ENCODE results near the gene RNF5.

The RNF5 gene

GRCh38 chr6:32214126-32214525 lies 35.9 kb downstream of the RNF5 start:
- Mint-ChIP-seq H3K27me3 (ENCODE audit: low read depth) (peaks cover 6% of the 10 kb centered on the region), H3K4me1 (ENCODE audit: low read depth) (peaks cover 2% of the 10 kb centered on the region), H3K9me3 (no peaks in the 10 kb centered on the region), H3K4me3 (no peak overlapping the region), H3K36me3 (ENCODE audit: low read depth) (no peaks in the 10 kb centered on the region), H3K27ac (no peak overlapping the region)

- H3K27ac Mint-ChIP-seq, result no peak overlapping the region
Measured at GRCh38 chr6:32215617-32216016, 37.4 kb downstream of the RNF5 start.

GRCh38 chr6:32216285-32216684 lies 38.1 kb downstream of the RNF5 start:
- Mint-ChIP-seq H3K36me3 (ENCODE audit: low read depth) (no peaks in the 10 kb centered on the region), H3K4me1 (ENCODE audit: low read depth) (peaks cover 2% of the 10 kb centered on the region), H3K9me3 (no peaks in the 10 kb centered on the region), H3K27ac (no peak overlapping the region), H3K27me3 (ENCODE audit: low read depth) (peaks cover 11% of the 10 kb centered on the region), H3K4me3 (no peak overlapping the region)

More at GRCh38 chr6:32215617-32216016, 37.4 kb downstream of the RNF5 start:
- H3K9me3 Mint-ChIP-seq, result no peaks in the 10 kb centered on the region
- no peaks in the 10 kb centered on the region for H3K36me3 Mint-ChIP-seq (ENCODE audit: low read depth)
- H3K4me3 Mint-ChIP-seq, result no peak overlapping the region
- peaks cover 11% of the 10 kb centered on the region for H3K27me3 Mint-ChIP-seq (ENCODE audit: low read depth)
- peaks cover 2% of the 10 kb centered on the region for H3K4me1 Mint-ChIP-seq (ENCODE audit: low read depth)

- H3K4me1 Mint-ChIP-seq (ENCODE audit: low read depth), result peaks cover 2% of the 10 kb centered on the region
- H3K4me3 Mint-ChIP-seq, result no peak overlapping the region
- H3K27me3 Mint-ChIP-seq (ENCODE audit: low read depth), result peaks cover 11% of the 10 kb centered on the region
- no peaks in the 10 kb centered on the region for H3K36me3 Mint-ChIP-seq (ENCODE audit: low read depth)
- H3K27ac Mint-ChIP-seq, result no peak overlapping the region
- H3K9me3 Mint-ChIP-seq, result no peaks in the 10 kb centered on the region
Measured at GRCh38 chr6:32216998-32217397, 38.8 kb downstream of the RNF5 start.

GRCh38 chr6:32218167-32218566 lies 40.0 kb downstream of the RNF5 start:
- Mint-ChIP-seq H3K36me3 (ENCODE audit: low read depth) (no peaks in the 10 kb centered on the region), H3K27ac (no peak overlapping the region), H3K4me3 (no peak overlapping the region), H3K4me1 (ENCODE audit: low read depth) (peaks cover 2% of the 10 kb centered on the region), H3K27me3 (ENCODE audit: low read depth) (peaks cover 11% of the 10 kb centered on the region), H3K9me3 (no peaks in the 10 kb centered on the region)

- Mint-ChIP-seq H3K9me3 (no peaks in the 10 kb centered on the region), H3K36me3 (ENCODE audit: low read depth) (no peaks in the 10 kb centered on the region), H3K4me3 (no peak overlapping the region), H3K27ac (no peak overlapping the region), H3K27me3 (ENCODE audit: low read depth) (peaks cover 11% of the 10 kb centered on the region), H3K4me1 (ENCODE audit: low read depth) (peaks cover 2% of the 10 kb centered on the region)
Measured at GRCh38 chr6:32220021-32220420, 41.8 kb downstream of the RNF5 start.

GRCh38 chr6:32222333-32223230 lies 44.4 kb downstream of the RNF5 start:
- H3K36me3 Mint-ChIP-seq (ENCODE audit: low read depth), result no peaks in the 10 kb centered on the region
- no peak overlapping the region for H3K27ac Mint-ChIP-seq
- peaks cover 8% of the 10 kb centered on the region for H3K27me3 Mint-ChIP-seq (ENCODE audit: low read depth)
- H3K4me3 Mint-ChIP-seq, result no peak overlapping the region
- H3K9me3 Mint-ChIP-seq, result no peaks in the 10 kb centered on the region
- no peaks in the 10 kb centered on the region for H3K4me1 Mint-ChIP-seq (ENCODE audit: low read depth)

GRCh38 chr6:32223258-32224235 lies 45.3 kb downstream of the RNF5 start, which contains the start of gene NOTCH4:
Gene NOTCH4 (minus strand): TSS chr6:32224067. CDS start chr6:32223928, 139 bp downstream.
- Mint-ChIP-seq H3K4me3 (no peak within 1 kb of the TSS), H3K27me3 (ENCODE audit: low read depth) (peaks cover 8% of the 10 kb centered on the region), H3K4me1 (ENCODE audit: low read depth) (no peaks in the 10 kb centered on the region)

GRCh38 chr6:32224696-32225095 lies 46.5 kb downstream of the RNF5 start:
- no peaks in the 10 kb centered on the region for H3K4me1 Mint-ChIP-seq (ENCODE audit: low read depth)
- H3K27ac Mint-ChIP-seq, result no peak overlapping the region
- peaks cover 1% of the 10 kb centered on the region for H3K27me3 Mint-ChIP-seq (ENCODE audit: low read depth)
- no peaks in the 10 kb centered on the region for H3K9me3 Mint-ChIP-seq
- no peaks in the 10 kb centered on the region for H3K36me3 Mint-ChIP-seq (ENCODE audit: low read depth)
- H3K4me3 Mint-ChIP-seq, result no peak overlapping the region

More at GRCh38 chr6:32223258-32224235, 45.3 kb downstream of the RNF5 start, which contains the start of gene NOTCH4:
- H3K9me3 Mint-ChIP-seq, result no peaks in the 10 kb centered on the region
- no peak within 1 kb of the TSS for H3K27ac Mint-ChIP-seq
- no peaks in the 10 kb centered on the region for H3K36me3 Mint-ChIP-seq (ENCODE audit: low read depth)

GRCh38 chr6:32226434-32226833 lies 48.2 kb downstream of the RNF5 start:
- Mint-ChIP-seq H3K4me1 (ENCODE audit: low read depth) (no peaks in the 10 kb centered on the region), H3K4me3 (no peak overlapping the region), H3K27ac (no peak overlapping the region), H3K27me3 (ENCODE audit: low read depth) (no peaks in the 10 kb centered on the region), H3K9me3 (no peaks in the 10 kb centered on the region), H3K36me3 (ENCODE audit: low read depth) (no peaks in the 10 kb centered on the region)
